AML-193 (cell line): Measurements from ENCODE around the gene MYZAP.

ENCODE experiments used
- DNase-seq, 2 experiments: peaks; one replicate each; lab custom pipeline; 2025; lab: John Stamatoyannopoulos, UW

The MYZAP gene

GRCh38 chr15:57626713-57627440, 35.2 kb downstream of the MYZAP start:
- DNase-seq: no peak

- DNase-seq: no peak
Measured at GRCh38 chr15:57631386-57632110, 39.8 kb downstream of the MYZAP start.

GRCh38 chr15:57634290-57634689, 42.6 kb downstream of the MYZAP start:
- DNase-seq: no peak

- DNase-seq: no peak
Measured at GRCh38 chr15:57635300-57635909, 43.7 kb downstream of the MYZAP start.

- DNase-seq: no peak
Measured at GRCh38 chr15:57637846-57638245, 46.1 kb downstream of the MYZAP start.

GRCh38 chr15:57639306-57639705, 47.6 kb downstream of the MYZAP start:
- no peak for DNase-seq

GRCh38 chr15:57640930-57641682, 49.4 kb downstream of the MYZAP start:
- peak; percentile 6 to 8 for DNase-seq

GRCh38 chr15:57643826-57644225, 52.1 kb downstream of the MYZAP start:
- DNase-seq: no peak

GRCh38 chr15:57646087-57646486, 54.4 kb downstream of the MYZAP start:
- no peak for DNase-seq

GRCh38 chr15:57647071-57647790, 55.5 kb downstream of the MYZAP start:
- DNase-seq: no peak

- DNase-seq: no peak
Measured at GRCh38 chr15:57647791-57648130, 56.1 kb downstream of the MYZAP start.

GRCh38 chr15:57649138-57649537, 57.4 kb downstream of the MYZAP start:
- DNase-seq: no peak

- no peak for DNase-seq
Measured at GRCh38 chr15:57651445-57651844, 59.7 kb downstream of the MYZAP start.

GRCh38 chr15:57652481-57652880, 60.8 kb downstream of the MYZAP start:
- DNase-seq: no peak

- DNase-seq: no peak
Measured at GRCh38 chr15:57654153-57654852, 62.6 kb downstream of the MYZAP start.

GRCh38 chr15:57655053-57655452, 63.3 kb downstream of the MYZAP start:
- no peak for DNase-seq

GRCh38 chr15:57655809-57656208, 64.1 kb downstream of the MYZAP start:
- no peak for DNase-seq

GRCh38 chr15:57656434-57656833, 64.7 kb downstream of the MYZAP start:
- no peak for DNase-seq

GRCh38 chr15:57657619-57658018, 65.9 kb downstream of the MYZAP start:
- DNase-seq: no peak

- DNase-seq: no peak
Measured at GRCh38 chr15:57662091-57662744, 70.5 kb downstream of the MYZAP start.

- no peak for DNase-seq
Measured at GRCh38 chr15:57662802-57663201, 71.1 kb downstream of the MYZAP start.
